IMR-90 (cell line): ENCODE results near the gene TRDMT1. TPM values are rescaled to one million over a fixed set of nuclear protein-coding genes. Genes with fewer than 3 reads are reported as not detected.

Source experiments
- ATAC-seq: fragments of 200-7000 bp; cut with Tn5 transposase; 2 replicates; pipeline ENCODE4 v1.9.1; 2020; ENCODE audit warnings: low read depth, mild to moderate bottlenecking, moderate library complexity
- BruUV-seq: library from RNA; stranded (reverse); fragments of 400-500 nt; replicated peaks from 2 replicates; lab custom pipeline; 2021; lab: Mats Ljungman, UMichigan
- CTCF ChIA-PET: fragments of 300-600 bp; formaldehyde crosslinking; extraction: SDS; loops from one replicate; lab custom pipeline; 2021; ENCODE audit warnings: antibody characterized with exemption; lab: Yijun Ruan, JAX
- POLR2A ChIA-PET: fragments of 300-600 bp; sonication (Branson Sonifier 250); formaldehyde crosslinking; loops from one replicate; lab custom pipeline; 2022; ENCODE audit warnings: antibody characterized with exemption; ENCODE audit not compliant: unreplicated experiment; lab: Charles Lee
- DNase-seq: peaks from one replicate; pipeline ENCODE4 v3.0.0; 2013
- H2AFZ ChIP-seq: replicated peaks from 2 replicates; pipeline ENCODE3; 2013; ENCODE audit warnings: low read length, mild to moderate bottlenecking; ENCODE audit not compliant: poor library complexity
- H2AK5ac ChIP-seq: 2 replicates; pipeline ENCODE4 v1.6.1; 2013; ENCODE audit warnings: low read depth, low read length, inconsistent platforms
- H2AK9ac ChIP-seq: replicated peaks from 2 replicates; pipeline ENCODE3; 2013; ENCODE audit warnings: mild to moderate bottlenecking, low read depth, low read length, moderate library complexity; ENCODE audit not compliant: poor library complexity
- H2BK120ac ChIP-seq: 2 replicates; pipeline ENCODE4 v1.6.1; 2013; ENCODE audit warnings: low read depth, low read length, inconsistent platforms
- H2BK15ac ChIP-seq: 3 replicates; pipeline ENCODE4 v1.6.1; 2013; ENCODE audit warnings: low read depth, low read length, inconsistent platforms
- H2BK20ac ChIP-seq: 2 replicates; pipeline ENCODE4 v1.6.1; 2013; ENCODE audit warnings: low read depth, mild to moderate bottlenecking, inconsistent platforms, low read length, moderate library complexity
- H2BK5ac ChIP-seq: 2 replicates; pipeline ENCODE4 v1.6.1; 2013; ENCODE audit warnings: mild to moderate bottlenecking, low read depth, low read length, inconsistent platforms; ENCODE audit not compliant: poor library complexity, severe bottlenecking
- H3K14ac ChIP-seq: replicated peaks from 2 replicates; pipeline ENCODE4 v1.6.1; 2013; ENCODE audit warnings: low read depth, low read length, inconsistent platforms
- H3K18ac ChIP-seq: 2 replicates; pipeline ENCODE4 v1.6.1; 2013; ENCODE audit warnings: low read depth, low read length, control low read depth
- H3K23ac ChIP-seq: 2 replicates; pipeline ENCODE4 v1.6.1; 2013; ENCODE audit warnings: low read depth, low read length, inconsistent platforms
- H3K27ac ChIP-seq: 2 replicates; pipeline ENCODE4 v1.5.1; 2013; ENCODE audit warnings: mild to moderate bottlenecking, control low read depth, low read length; ENCODE audit not compliant: insufficient read depth
- H3K27me3 ChIP-seq: 2 replicates; pipeline ENCODE4 v1.6.1; 2013; ENCODE audit warnings: low read length; ENCODE audit not compliant: control insufficient read depth, insufficient read depth
- H3K36me3 ChIP-seq: 2 replicates; pipeline ENCODE4 v1.6.1; 2013; ENCODE audit warnings: low read length, mixed read lengths; ENCODE audit not compliant: control insufficient read depth, insufficient read depth
- H3K4ac ChIP-seq: 2 replicates; pipeline ENCODE4 v1.6.1; 2013; ENCODE audit warnings: low read depth, low read length, inconsistent platforms
- H3K4me1 ChIP-seq: 2 replicates; pipeline ENCODE4 v1.6.1; 2013; ENCODE audit warnings: low read length, mixed read lengths; ENCODE audit not compliant: control insufficient read depth, insufficient read depth
- H3K4me2 ChIP-seq: 2 replicates; pipeline ENCODE4 v1.6.1; 2013; ENCODE audit warnings: low read depth, mild to moderate bottlenecking, control low read depth, low read length, moderate library complexity
- H3K4me3 ChIP-seq: 2 replicates; pipeline ENCODE4 v1.5.1; 2013; ENCODE audit warnings: low read depth, mild to moderate bottlenecking, control low read depth, low read length, moderate library complexity; ENCODE audit not compliant: insufficient read depth
- H3K56ac ChIP-seq: 2 replicates; pipeline ENCODE4 v1.6.1; 2013; ENCODE audit warnings: low read length, inconsistent platforms; ENCODE audit not compliant: insufficient read depth; ENCODE audit errors: extremely low read depth
- H3K79me1 ChIP-seq, 2 experiments: 2 replicates each; pipeline ENCODE4 v1.6.1; 2013; ENCODE audit warnings: low read length in 2 of 2, inconsistent platforms in 1 of 2, low read depth in 1 of 2
- H3K9ac ChIP-seq: 2 replicates; pipeline ENCODE4 v1.6.1; 2013; ENCODE audit warnings: low read depth, low read length, control low read depth
- H3K9me1 ChIP-seq: 2 replicates; pipeline ENCODE4 v1.6.1; 2013; ENCODE audit warnings: low read length, inconsistent platforms; ENCODE audit not compliant: insufficient read depth
- H3K9me3 ChIP-seq: 2 replicates; pipeline ENCODE4 v1.6.1; 2013; ENCODE audit warnings: low read length; ENCODE audit not compliant: control insufficient read depth, insufficient read depth
- H4K20me1 ChIP-seq: 2 replicates; pipeline ENCODE4 v1.6.1; 2013; ENCODE audit warnings: low read length, inconsistent platforms; ENCODE audit not compliant: insufficient read depth
- H4K5ac ChIP-seq: 2 replicates; pipeline ENCODE4 v1.6.1; 2013; ENCODE audit warnings: mild to moderate bottlenecking, low read depth, low read length, control low read depth
- H4K8ac ChIP-seq, 2 experiments: 2 replicates each; pipeline ENCODE4 v1.6.1; 2013; ENCODE audit warnings: low read depth in 2 of 2, low read length in 2 of 2, control low read depth in 1 of 2, inconsistent platforms in 1 of 2
- H4K91ac ChIP-seq: 2 replicates; pipeline ENCODE4 v1.6.1; 2013; ENCODE audit warnings: low read depth, low read length, inconsistent platforms; ENCODE audit not compliant: insufficient read depth
- FOS ChIP-seq: fragments of 150-350 bp; IDR thresholded peaks from 2 replicates; pipeline ENCODE4 v1.6.1; 2016; ENCODE audit warnings: low read depth, low read length
- RAD21 ChIP-seq: IDR thresholded peaks from 2 replicates; pipeline ENCODE4 v1.6.1; 2012; ENCODE audit warnings: low read length, improper control_type of control experiment
- WGBS, 2 experiments: methylation state at CpG; one replicate each; pipeline versions ENCODE4 v1.1.5 to v1.1.7; 2013; ENCODE audit warnings: missing lambda C conversion rate in 2 of 2; ENCODE audit not compliant: insufficient read length in 1 of 2; ENCODE audit errors: extremely low coverage in 2 of 2; 5-methylcytosine and 5-hydroxymethylcytosine counted together
- dilution Hi-C: fragments of 300-500 bp; cut with HindIII; formaldehyde crosslinking; loops from one replicate; pipeline ENCODE4 v1.14.3; 2018; ENCODE audit warnings: low sequenced_read_pairs; ENCODE audit not compliant: unreplicated experiment
- in situ Hi-C: fragments of 300-500 bp; cut with MboI; formaldehyde crosslinking; loops from 3 replicates; pipeline ENCODE4 v1.14.3; 2019; ENCODE audit warnings: low sequenced_read_pairs, inconsistent platforms, mixed read lengths
- intact Hi-C: fragments of 100-400 bp; cut with micrococcal nuclease; formaldehyde crosslinking; loops from 2 replicates; pipeline ENCODE4 v1.10.0; 2022
- polyA plus RNA-seq, 3 experiments: library from polyadenylated mRNA; depleted of rRNA; stranded (reverse); fragments of >200 nt; gene quantifications; 2 replicates each; pipeline ENCODE4 v1.2.3, GENCODE V29; 2012; ENCODE audit warnings: low replicate concordance in 1 of 3
- total RNA-seq: library from RNA; depleted of rRNA; stranded (reverse); fragments of >200 nt; gene quantifications from 2 replicates; pipeline ENCODE4 v1.2.3, GENCODE V29; 2012

TRDMT1 gene
- total and polyA plus RNA-seq, 2 of the 4 experiments (the other 2 are of a cell fraction) = 2.1 to 4.7 TPM

GRCh38 chr10:17157024-17157423 is 44.4 kb downstream of the TRDMT1 start:
- intact Hi-C loops = no loop called here
- dilution Hi-C loops = no loop called here
- no peak overlapping the region for H2BK20ac ChIP-seq
- ATAC-seq (no peak), DNase-seq (no peak)
- H2AK9ac ChIP-seq = no peak overlapping the region
- WGBS, 2 experiments = no CpG with 5 or more reads among the region's 2 CpGs
- no peak overlapping the region for H3K23ac ChIP-seq
- CTCF ChIA-PET = interaction anchor here (0.6 kb wide), 1 partner anchor 19 kb away, joined by 6 read pairs; no protein-coding TSS in a partner anchor
- no peak overlapping the region for H3K4me3 ChIP-seq
- no peak overlapping the region for H2BK15ac ChIP-seq
- no peak overlapping the region for H3K18ac ChIP-seq
- no peak overlapping the region for H2AK5ac ChIP-seq
- POLR2A ChIA-PET = no interaction called here
- in situ Hi-C loops = no loop called here
- no peaks in the 10 kb centered on the region for H3K4me1 ChIP-seq
- no peak overlapping the region for H2AFZ ChIP-seq
- H3K27me3 ChIP-seq = no peaks in the 10 kb centered on the region
- no peak overlapping the region for H4K8ac ChIP-seq
- no peak overlapping the region for H4K5ac ChIP-seq
- H3K4me2 ChIP-seq = no peak overlapping the region
- BruUV-seq = no TSS peak
- H3K36me3 ChIP-seq = peaks cover 2% of the 10 kb centered on the region; the same call in 1 of the 2 replicates
- TF ChIP-seq RAD21 (no peak), FOS (no peak)
- no peak overlapping the region for H3K4ac ChIP-seq
- no peak overlapping the region for H2BK120ac ChIP-seq
- H3K9me3 ChIP-seq = no peaks in the 10 kb centered on the region
- H3K79me1 ChIP-seq = no peaks in the 10 kb centered on the region; a peak in 1 of 4 replicates
- no peak overlapping the region for H3K9ac ChIP-seq
- no peak overlapping the region for H3K27ac ChIP-seq
- H3K9me1 ChIP-seq = 0 out of 2 replicates have a peak, but pooled peaks cover 3% of the 10 kb centered on the region
- H4K20me1 ChIP-seq = no peaks in the 10 kb centered on the region
- H3K14ac ChIP-seq = no peak overlapping the region
- H4K91ac ChIP-seq = no peak overlapping the region
- H2BK5ac ChIP-seq = no peak overlapping the region
- no peak overlapping the region for H3K56ac ChIP-seq
